H9 (cell line): Measurements from ENCODE around the gene ALDH6A1. TPM values are rescaled to one million over a fixed set of nuclear protein-coding genes. Genes with fewer than 3 reads are reported as not detected.

ENCODE experiments used
- DNase-seq: peaks from one replicate; pipeline ENCODE4 v3.0.0-alpha.2; 2017
- H2AFZ ChIP-seq: one replicate; pipeline ENCODE4 v1.6.1; 2013; ENCODE audit warnings: mild to moderate bottlenecking, low read length, control low read depth, moderate library complexity
- H2AK5ac ChIP-seq: 2 replicates; pipeline ENCODE4 v1.6.1; 2013; ENCODE audit warnings: low read length, control low read depth, mixed read lengths; ENCODE audit not compliant: insufficient read length
- H2BK120ac ChIP-seq: one replicate; pipeline ENCODE4 v1.6.1; 2013; ENCODE audit warnings: low read depth, mild to moderate bottlenecking, low read length, control low read depth, inconsistent platforms; ENCODE audit not compliant: poor library complexity, severe bottlenecking
- H2BK12ac ChIP-seq: 2 replicates; pipeline ENCODE4 v1.6.1; 2013; ENCODE audit warnings: low read length, control low read depth, mixed read lengths, low read depth; ENCODE audit not compliant: insufficient read length
- H2BK15ac ChIP-seq: 2 replicates; pipeline ENCODE4 v1.6.1; 2013; ENCODE audit warnings: low read depth, low read length, control low read depth
- H2BK20ac ChIP-seq: one replicate; pipeline ENCODE4 v1.6.1; 2013; ENCODE audit warnings: low read depth, mild to moderate bottlenecking, low read length, control low read depth, inconsistent platforms; ENCODE audit not compliant: poor library complexity, severe bottlenecking
- H2BK5ac ChIP-seq: 2 replicates; pipeline ENCODE4 v1.6.1; 2013; ENCODE audit warnings: low read length, control low read depth, mixed read lengths; ENCODE audit not compliant: insufficient read length
- H3K14ac ChIP-seq: 2 replicates; pipeline ENCODE4 v1.6.1; 2013; ENCODE audit warnings: low read length, control low read depth; ENCODE audit not compliant: insufficient read depth
- H3K18ac ChIP-seq: 2 replicates; pipeline ENCODE4 v1.6.1; 2013; ENCODE audit warnings: low read depth, mild to moderate bottlenecking, mixed read lengths, low read length, control low read depth; ENCODE audit not compliant: insufficient read length
- H3K23ac ChIP-seq: 2 replicates; pipeline ENCODE4 v1.6.1; 2013; ENCODE audit warnings: low read length, control low read depth, mixed read lengths, low read depth; ENCODE audit not compliant: insufficient read length
- H3K23me2 ChIP-seq: 2 replicates; pipeline ENCODE4 v1.6.1; 2013; ENCODE audit warnings: low read depth, mild to moderate bottlenecking, mixed read lengths, low read length, control low read depth; ENCODE audit not compliant: insufficient read length, poor library complexity, severe bottlenecking
- H3K27ac ChIP-seq: 2 replicates; pipeline ENCODE4 v1.5.1; 2013; ENCODE audit warnings: low read length, control low read depth, mixed read lengths, low read depth; ENCODE audit not compliant: insufficient read length
- H3K27me3 ChIP-seq: 2 replicates; pipeline ENCODE4 v1.6.1; 2013; ENCODE audit warnings: low read length, control low read depth, inconsistent platforms; ENCODE audit not compliant: insufficient read depth
- H3K4ac ChIP-seq: 2 replicates; pipeline ENCODE4 v1.6.1; 2013; ENCODE audit warnings: low read depth, mild to moderate bottlenecking, control low read depth, inconsistent platforms, low read length, moderate library complexity
- H3K4me1 ChIP-seq: 2 replicates; pipeline ENCODE4 v1.6.1; 2013; ENCODE audit warnings: low read length, control low read depth, inconsistent platforms; ENCODE audit not compliant: insufficient read depth
- H3K4me2 ChIP-seq: 2 replicates; pipeline ENCODE4 v1.6.1; 2013; ENCODE audit warnings: low read length, control low read depth, mixed read lengths; ENCODE audit not compliant: insufficient read length, insufficient read depth
- H3K56ac ChIP-seq: 2 replicates; pipeline ENCODE4 v1.6.1; 2013; ENCODE audit warnings: low read depth, mild to moderate bottlenecking, mixed read lengths, low read length, control low read depth; ENCODE audit not compliant: insufficient read length
- H3K79me1 ChIP-seq: 2 replicates; pipeline ENCODE4 v1.6.1; 2013; ENCODE audit warnings: low read depth, mild to moderate bottlenecking, moderate library complexity, low read length, control low read depth, inconsistent platforms; ENCODE audit not compliant: insufficient read depth, poor library complexity, severe bottlenecking
- H3K79me2 ChIP-seq: 2 replicates; pipeline ENCODE4 v1.6.1; 2013; ENCODE audit warnings: low read length, control low read depth, inconsistent platforms; ENCODE audit not compliant: insufficient read depth
- H3K9ac ChIP-seq: 2 replicates; pipeline ENCODE4 v1.6.1; 2013; ENCODE audit warnings: low read length, control low read depth, mixed read lengths; ENCODE audit not compliant: insufficient read length; ENCODE audit errors: extremely low read depth
- H3K9me3 ChIP-seq: one replicate; pipeline ENCODE4 v1.6.1; 2013; ENCODE audit warnings: low read depth, low read length, inconsistent platforms; ENCODE audit not compliant: control insufficient read depth
- H3T11ph ChIP-seq: one replicate; pipeline ENCODE4 v1.6.1; 2013; ENCODE audit warnings: mild to moderate bottlenecking, low read length, control low read depth, inconsistent platforms
- H4K20me1 ChIP-seq: one replicate; pipeline ENCODE4 v1.6.1; 2013; ENCODE audit not compliant: control insufficient read depth, insufficient read length, insufficient read depth
- H4K5ac ChIP-seq: 2 replicates; pipeline ENCODE4 v1.6.1; 2013; ENCODE audit warnings: low read depth, mild to moderate bottlenecking, mixed read lengths, low read length, control low read depth; ENCODE audit not compliant: insufficient read length
- H4K8ac ChIP-seq: replicated peaks from 2 replicates; pipeline ENCODE4 v1.6.1; 2013; ENCODE audit warnings: low read length, control low read depth, mixed read lengths, low read depth; ENCODE audit not compliant: insufficient read length
- H4K91ac ChIP-seq: 2 replicates; pipeline ENCODE4 v1.6.1; 2013; ENCODE audit warnings: low read depth, mild to moderate bottlenecking, moderate library complexity, mixed read lengths, low read length, control low read depth; ENCODE audit not compliant: insufficient read length
- H3K27ac Mint-ChIP-seq, 3 experiments: 2 replicates in 2 of 3; 3 replicates in 1 of 3; pipeline ENCODE4 v1.8.0; 2020 to 2021; ENCODE audit warnings: mixed read lengths in 3 of 3, mild to moderate bottlenecking in 1 of 3, moderate library complexity in 1 of 3
- H3K27me3 Mint-ChIP-seq: 2 replicates; pipeline ENCODE4 v1.8.0; 2021; ENCODE audit warnings: low read depth, mild to moderate bottlenecking, moderate library complexity, mixed read lengths
- H3K36me3 Mint-ChIP-seq, 3 experiments: 2 replicates in 2 of 3; 3 replicates in 1 of 3; pipeline ENCODE4 v1.8.0; 2020 to 2021; ENCODE audit warnings: low read depth in 3 of 3, mixed read lengths in 3 of 3; ENCODE audit not compliant: insufficient read depth in 1 of 3
- H3K4me1 Mint-ChIP-seq, 2 experiments: 2 replicates each; pipeline ENCODE4 v1.8.0; 2020; ENCODE audit warnings: mixed read lengths in 2 of 2
- H3K4me3 Mint-ChIP-seq, 2 experiments: 2 replicates in 1 of 2; 3 replicates in 1 of 2; pipeline ENCODE4 v1.8.0; 2020 to 2021; ENCODE audit warnings: mild to moderate bottlenecking in 2 of 2, mixed read lengths in 2 of 2, moderate library complexity in 1 of 2
- H3K9me3 Mint-ChIP-seq, 2 experiments: 2 replicates in 1 of 2; 3 replicates in 1 of 2; pipeline ENCODE4 v1.8.0; 2020; ENCODE audit warnings: mild to moderate bottlenecking in 2 of 2, mixed read lengths in 2 of 2, moderate library complexity in 1 of 2
- WGBS: extraction: QIAGEN DNeasy Blood & Tissue Kit; methylation state at CpG from one replicate; pipeline ENCODE4 v1.1.7; 2013; ENCODE audit warnings: missing lambda C conversion rate, low lambda C conversion rate, mixed read lengths; ENCODE audit not compliant: insufficient read length; ENCODE audit errors: extremely low coverage; 5-methylcytosine and 5-hydroxymethylcytosine counted together
- total RNA-seq: library from RNA; stranded (reverse); gene quantifications from 2 replicates; pipeline ENCODE4 v1.2.1, GENCODE V29; 2021
- TF ChIP-seq, protein P1 (sequence below): fragments of 200-600 bp; sonication (generic); conservative IDR thresholded peaks from 3 replicates; pipeline ENCODE4 v1.8.0; 2021; ENCODE audit warnings: antibody characterized with exemption, mild to moderate bottlenecking

The ALDH6A1 gene
- total RNA-seq, 1 experiment from 2014 or later = 37.8 TPM

DNA sequence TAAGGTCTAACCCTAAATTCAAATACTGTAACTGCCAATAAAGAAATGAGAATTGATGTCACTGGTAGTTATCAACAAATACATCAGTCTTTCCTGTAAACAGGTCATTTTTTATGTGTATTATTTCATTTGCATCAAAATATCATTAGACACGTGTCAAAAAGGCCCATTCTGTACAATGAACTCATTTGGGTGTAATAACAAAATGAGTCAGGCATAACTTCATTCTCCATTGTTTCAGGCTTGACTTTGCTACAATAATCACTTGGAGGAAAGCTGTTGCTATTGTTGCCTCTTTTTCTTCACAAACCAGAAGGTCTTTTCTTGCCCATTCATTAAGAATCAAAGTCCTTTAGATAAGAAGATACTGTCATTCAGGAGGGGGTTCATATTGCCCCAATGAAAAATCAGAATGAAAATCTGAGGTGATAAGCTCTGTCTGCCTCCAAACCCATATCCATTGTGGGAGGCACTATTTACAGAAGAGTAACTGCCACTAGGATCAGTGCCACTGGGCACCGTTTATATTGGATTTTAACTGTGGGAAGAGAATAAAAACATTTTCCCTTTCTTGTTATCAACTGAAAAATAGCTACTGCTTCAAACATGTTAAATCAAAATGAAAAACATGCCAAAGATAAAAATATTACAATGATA is 75.3 kb downstream of the ALDH6A1 start:
- Histone ChIP-seq H3K4me1 (no peaks in the 10 kb centered on the region), H2BK15ac (no peak overlapping the region), H2BK20ac (no peak overlapping the region), H3K4me2 (no peak overlapping the region), H3T11ph (no peak overlapping the region), H3K79me2 (no peaks in the 10 kb centered on the region), H2AFZ (no peak overlapping the region), H3K18ac (no peak overlapping the region), H3K14ac (no peak overlapping the region), H2BK120ac (no peak overlapping the region), H3K4ac (no peak overlapping the region), H2BK5ac (no peak overlapping the region), H2BK12ac (no peak overlapping the region), H3K9me3 (no peaks in the 10 kb centered on the region), H3K79me1 (no peaks in the 10 kb centered on the region), H3K56ac (no peak overlapping the region), H4K20me1 (no peaks in the 10 kb centered on the region), H2AK5ac (no peak overlapping the region), H3K27ac (no peak overlapping the region), H3K23ac (no peak overlapping the region), H3K9ac (no peak overlapping the region), H4K5ac (no peak overlapping the region), H3K23me2 (no peaks in the 10 kb centered on the region), H4K91ac (no peak overlapping the region), H3K27me3 (no peaks in the 10 kb centered on the region), H4K8ac (no peak overlapping the region)
- Mint-ChIP-seq H3K4me3 (no peak overlapping the region), H3K4me1 (no peaks in the 10 kb centered on the region), H3K27ac (no peak overlapping the region), H3K9me3 (no peaks in the 10 kb centered on the region), H3K36me3 (peaks cover 0 to 32% (median 4%) of the 10 kb centered on the region in 3 experiments; a peak in 3 of 7 replicates), H3K27me3 (no peaks in the 10 kb centered on the region)
- no CpG with 5 or more reads among the region's 2 CpGs for WGBS
- TF ChIP-seq, protein P1, sequence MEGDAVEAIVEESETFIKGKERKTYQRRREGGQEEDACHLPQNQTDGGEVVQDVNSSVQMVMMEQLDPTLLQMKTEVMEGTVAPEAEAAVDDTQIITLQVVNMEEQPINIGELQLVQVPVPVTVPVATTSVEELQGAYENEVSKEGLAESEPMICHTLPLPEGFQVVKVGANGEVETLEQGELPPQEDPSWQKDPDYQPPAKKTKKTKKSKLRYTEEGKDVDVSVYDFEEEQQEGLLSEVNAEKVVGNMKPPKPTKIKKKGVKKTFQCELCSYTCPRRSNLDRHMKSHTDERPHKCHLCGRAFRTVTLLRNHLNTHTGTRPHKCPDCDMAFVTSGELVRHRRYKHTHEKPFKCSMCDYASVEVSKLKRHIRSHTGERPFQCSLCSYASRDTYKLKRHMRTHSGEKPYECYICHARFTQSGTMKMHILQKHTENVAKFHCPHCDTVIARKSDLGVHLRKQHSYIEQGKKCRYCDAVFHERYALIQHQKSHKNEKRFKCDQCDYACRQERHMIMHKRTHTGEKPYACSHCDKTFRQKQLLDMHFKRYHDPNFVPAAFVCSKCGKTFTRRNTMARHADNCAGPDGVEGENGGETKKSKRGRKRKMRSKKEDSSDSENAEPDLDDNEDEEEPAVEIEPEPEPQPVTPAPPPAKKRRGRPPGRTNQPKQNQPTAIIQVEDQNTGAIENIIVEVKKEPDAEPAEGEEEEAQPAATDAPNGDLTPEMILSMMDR = no peak
- DNase-seq = no peak

Other genes starting within 250 kb of the ALDH6A1 start
- gene PTGR2, start 232.6 kb downstream of the ALDH6A1 start, total RNA-seq = 5.5 and 6.7 TPM in 2 replicates
- gene ZNF410, start 197.6 kb downstream of the ALDH6A1 start, total RNA-seq = 24.5 and 28.1 TPM in 2 replicates
- gene FAM161B, start 134.4 kb downstream of the ALDH6A1 start, total RNA-seq = 0.79 and 0.92 TPM in 2 replicates
- gene COQ6, start 134.2 kb downstream of the ALDH6A1 start, total RNA-seq = 12.0 and 15.4 TPM in 2 replicates
- gene ENTPD5, start 65.2 kb downstream of the ALDH6A1 start, total RNA-seq = 6.8 and 7.7 TPM in 2 replicates
- gene BBOF1, start 65.1 kb downstream of the ALDH6A1 start, total RNA-seq = 0.61 and 0.66 TPM in 2 replicates
- 9.9 and 11.0 TPM in 2 replicates for gene LIN52, start 503 bp upstream of the ALDH6A1 start, total RNA-seq
- not detected in 2 replicates for gene VSX2, start 155.0 kb upstream of the ALDH6A1 start, total RNA-seq
- gene ABCD4, start 218.5 kb upstream of the ALDH6A1 start, total RNA-seq = 79.1 and 80.9 TPM in 2 replicates